K562 treated with DMSO at 1 percent for 24 hours (cell line): ENCODE measurements around the gene ELAC2. TPM values are rescaled to one million over a fixed set of nuclear protein-coding genes. Genes with fewer than 3 reads are reported as not detected.

Experiments used
- total RNA-seq: library from RNA; unstranded; fragments of 300-600 nt; gene quantifications from 2 replicates; pipeline ENCODE4 v1.2.3, GENCODE V29; 2022; ENCODE audit warnings: low read depth; ENCODE audit not compliant: insufficient read depth

Gene ELAC2
- 38.6 and 39.7 TPM in 2 replicates for total RNA-seq

GRCh38 chr17:13017655-13018459, at the start of gene ELAC2:
TSS of gene ELAC2 (minus strand) at chr17:13018027. CDS start at chr17:13017947, 80 bp downstream.

Other genes with a start within 250 kb of the ELAC2 start
- 0.29 TPM in 1 of 2 replicates, not detected in the other for gene ARHGAP44, start 228.5 kb downstream of the ELAC2 start, total RNA-seq